GM21367 (cell line): ENCODE results near the gene INSYN1.

Source experiments
- ATAC-seq: cut with Tn5 transposase; IDR thresholded peaks from one replicate; pipeline ENCODE4 v1.9.1; 2021; ENCODE audit not compliant: unreplicated experiment

INSYN1 gene

DNA sequence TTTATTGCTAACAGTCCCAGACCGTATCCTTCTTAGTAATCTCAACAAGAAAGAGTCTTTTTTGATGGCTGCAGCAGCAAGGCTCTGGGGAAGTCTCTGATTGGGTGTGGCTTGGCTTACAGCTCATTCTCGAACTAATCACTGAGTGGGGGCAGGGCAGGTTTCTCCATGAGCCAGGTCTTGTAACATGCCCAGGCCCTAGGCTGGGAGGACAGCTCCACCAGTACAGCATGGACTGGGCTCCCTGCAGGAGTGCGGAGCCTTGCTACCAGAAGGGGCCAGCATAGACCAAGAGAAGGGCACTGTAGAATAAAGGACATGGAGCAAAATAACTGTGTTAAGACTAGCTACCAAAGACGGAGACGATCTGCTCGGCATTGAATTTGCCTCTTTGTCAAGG, 61.8 kb downstream of the INSYN1 start:
- no peak for ATAC-seq

GRCh38 chr15:73688455-73688854, 64.7 kb downstream of the INSYN1 start:
- ATAC-seq: no peak

DNA sequence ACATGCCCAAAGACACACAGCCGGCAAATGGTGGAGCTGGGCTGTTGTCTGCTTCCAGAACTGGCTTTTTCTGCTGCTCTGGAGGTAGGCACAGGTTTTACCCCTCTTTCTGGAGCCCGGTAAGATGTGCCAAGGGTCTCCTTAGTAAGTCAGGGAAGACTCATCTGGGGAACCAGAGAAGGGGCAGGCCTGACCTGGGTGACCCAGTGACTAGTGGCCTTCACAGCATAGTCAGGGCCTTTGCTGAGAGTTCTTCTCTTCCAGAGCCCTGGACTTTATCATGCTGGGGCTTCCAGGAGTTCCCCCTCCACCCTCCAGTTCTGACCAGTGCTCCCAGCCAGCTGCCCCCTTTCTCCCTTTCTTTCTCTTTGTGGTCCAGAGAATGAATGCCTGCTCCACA, 65.8 kb downstream of the INSYN1 start:
- no peak for ATAC-seq

GRCh38 chr15:73686781-73687256, 66.3 kb downstream of the INSYN1 start:
- ATAC-seq: no peak

DNA sequence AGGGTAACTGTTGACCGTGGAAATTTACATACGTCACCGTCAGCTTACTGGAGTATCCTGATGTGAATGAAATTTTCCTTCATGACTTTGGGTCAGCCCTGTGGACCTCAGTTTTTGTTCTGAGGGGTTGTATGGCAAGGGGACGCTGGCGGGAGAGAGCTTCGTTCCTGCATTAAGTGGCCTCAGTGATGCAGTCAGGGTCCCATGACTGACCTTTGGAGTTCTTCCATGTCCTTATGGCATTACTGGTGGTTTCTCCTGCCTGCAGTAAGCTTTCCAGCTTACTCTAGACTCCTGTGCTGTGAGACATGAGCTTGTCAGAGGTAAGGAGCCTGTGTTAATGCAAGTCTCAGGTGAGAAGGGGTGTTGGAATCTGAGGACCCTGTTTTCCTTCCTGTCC, 67.2 kb downstream of the INSYN1 start:
- ATAC-seq: no peak
